Progenitor cell of endocrine pancreas (in vitro differentiated cells): ENCODE results near the gene SMIM35. TPM values are rescaled to one million over a fixed set of nuclear protein-coding genes. Genes with fewer than 3 reads are reported as not detected.

ENCODE experiments used
- DNase-seq: peaks from one replicate; pipeline ENCODE4 v3.0.0; 2021; ENCODE audit warnings: low spot score; ENCODE audit not compliant: unreplicated experiment
- H3K27ac Mint-ChIP-seq: 2 replicates; pipeline ENCODE4 v1.8.0; 2021; ENCODE audit warnings: mild to moderate bottlenecking, moderate library complexity, mixed read lengths
- H3K27me3 Mint-ChIP-seq: 2 replicates; pipeline ENCODE4 v1.8.0; 2021; ENCODE audit warnings: mixed read lengths
- H3K36me3 Mint-ChIP-seq: 2 replicates; pipeline ENCODE4 v1.8.0; 2022; ENCODE audit warnings: mixed read lengths; ENCODE audit not compliant: insufficient read depth
- H3K4me1 Mint-ChIP-seq: 2 replicates; pipeline ENCODE4 v1.8.0; 2021; ENCODE audit warnings: low read depth, mixed read lengths
- H3K4me3 Mint-ChIP-seq: 2 replicates; pipeline ENCODE4 v1.8.0; 2021; ENCODE audit warnings: low read depth, mild to moderate bottlenecking, moderate library complexity, mixed read lengths
- H3K9me3 Mint-ChIP-seq: 2 replicates; pipeline ENCODE4 v1.8.0; 2021; ENCODE audit warnings: low read depth, mixed read lengths
- CTCF ChIP-seq: fragments of 200-600 bp; sonication (generic); IDR thresholded peaks from one replicate; pipeline ENCODE4 v1.5.0; 2021; ENCODE audit warnings: antibody characterized with exemption, mild to moderate bottlenecking; ENCODE audit not compliant: unreplicated experiment
- total RNA-seq: library from RNA; stranded (reverse); gene quantifications from 2 replicates; pipeline ENCODE4 v1.2.1, GENCODE V29; 2021

Gene SMIM35
- total RNA-seq, 1 donor from 2014 or later: not detected

GRCh38 chr11:118047749-118048148, 39.0 kb downstream of the SMIM35 start:
- Mint-ChIP-seq H3K36me3 (no peaks in the 10 kb centered on the region), H3K4me1 (peaks cover 1% of the 10 kb centered on the region), H3K27ac (no peak overlapping the region), H3K9me3 (no peaks in the 10 kb centered on the region), H3K27me3 (peaks cover 9% of the 10 kb centered on the region), H3K4me3 (no peak overlapping the region)
- DNase-seq: no peak
- no peak for TF ChIP-seq CTCF

- Mint-ChIP-seq H3K9me3 (no peaks in the 10 kb centered on the region), H3K36me3 (no peaks in the 10 kb centered on the region), H3K4me3 (no peak overlapping the region), H3K4me1 (peaks cover 1% of the 10 kb centered on the region), H3K27me3 (peaks cover 9% of the 10 kb centered on the region), H3K27ac (no peak overlapping the region)
- TF ChIP-seq CTCF: no peak
- no peak for DNase-seq
Measured at GRCh38 chr11:118046964-118047700, 39.6 kb downstream of the SMIM35 start.

GRCh38 chr11:118046051-118046963, 40.5 kb downstream of the SMIM35 start:
- no peak for DNase-seq
- H3K27ac Mint-ChIP-seq: no peak overlapping the region
- H3K4me1 Mint-ChIP-seq: peaks cover 1% of the 10 kb centered on the region
- H3K36me3 Mint-ChIP-seq: no peaks in the 10 kb centered on the region
- TF ChIP-seq CTCF: no peak
- no peak overlapping the region for H3K4me3 Mint-ChIP-seq
- peaks cover 7% of the 10 kb centered on the region for H3K27me3 Mint-ChIP-seq
- H3K9me3 Mint-ChIP-seq: no peaks in the 10 kb centered on the region

- Mint-ChIP-seq H3K36me3 (no peaks in the 10 kb centered on the region), H3K4me3 (no peak overlapping the region), H3K4me1 (peaks cover 1% of the 10 kb centered on the region), H3K9me3 (no peaks in the 10 kb centered on the region), H3K27ac (no peak overlapping the region), H3K27me3 (peaks cover 5% of the 10 kb centered on the region)
- TF ChIP-seq CTCF: no peak
- DNase-seq: no peak
Measured at GRCh38 chr11:118045191-118045590, 41.6 kb downstream of the SMIM35 start.

DNA sequence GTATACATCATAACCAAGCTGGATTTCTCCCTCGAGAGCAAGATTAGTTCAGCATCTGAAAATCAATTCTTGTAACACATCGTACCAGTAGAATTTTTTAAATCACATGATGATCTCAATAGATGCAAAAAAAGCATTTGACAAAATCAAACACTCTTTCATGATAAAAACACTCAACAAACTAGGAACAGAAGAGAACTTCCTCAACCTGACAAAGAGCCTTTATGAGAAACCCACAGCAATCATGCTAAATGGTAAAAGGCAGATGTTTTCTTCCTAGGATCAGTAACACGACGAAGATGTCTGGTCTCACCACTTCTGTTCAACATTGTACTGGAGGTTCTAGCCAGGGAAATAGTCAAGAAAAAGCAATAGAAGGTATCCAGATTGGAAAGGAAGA, 44.0 kb downstream of the SMIM35 start:
- Mint-ChIP-seq H3K9me3 (no peaks in the 10 kb centered on the region), H3K36me3 (no peaks in the 10 kb centered on the region), H3K27me3 (peaks cover 10% of the 10 kb centered on the region), H3K4me1 (peaks cover 1% of the 10 kb centered on the region), H3K4me3 (no peak overlapping the region), H3K27ac (no peak overlapping the region)
- TF ChIP-seq CTCF: no peak
- DNase-seq: no peak
